H1 (cell line): ENCODE results near the gene CSRP1. TPM values are rescaled to one million over a fixed set of nuclear protein-coding genes. Genes with fewer than 3 reads are reported as not detected.

Experiments
- CTCF ChIA-PET: fragments of 300-600 bp; sonication (Branson Sonifier 250); formaldehyde crosslinking; loops from one replicate; lab custom pipeline; 2021; ENCODE audit not compliant: partially characterized antibody; lab: Charles Lee
- POLR2A ChIA-PET: fragments of 300-600 bp; sonication (Branson Sonifier 250); formaldehyde crosslinking; loops from one replicate; lab custom pipeline; 2021; ENCODE audit warnings: inconsistent platforms; ENCODE audit not compliant: partially characterized antibody; lab: Charles Lee
- DNase-seq, 2 experiments: peaks; one replicate each; pipeline versions ENCODE4 v3.0.0 to v3.0.0-alpha.2; 2010 to 2022; ENCODE audit warnings: low spot score in 2 of 2, low read depth in 1 of 2, mixed read lengths in 1 of 2
- FAIRE-seq: peaks from 2 replicates; lab custom pipeline; 2011; peaks lifted over from hg19 to GRCh38; lab: Jason Lieb, UNC
- H2AFZ ChIP-seq: 2 replicates; pipeline ENCODE4 v1.8.1; 2012; ENCODE audit warnings: low read length, inconsistent platforms
- H2AK5ac ChIP-seq: 2 replicates; pipeline ENCODE4 v1.6.1; 2013; ENCODE audit warnings: low read depth, low read length
- H2BK120ac ChIP-seq: replicated peaks from 2 replicates; pipeline ENCODE3; 2013; ENCODE audit warnings: low read depth, low read length, inconsistent platforms
- H2BK12ac ChIP-seq: 2 replicates; pipeline ENCODE4 v1.6.1; 2013; ENCODE audit warnings: low read depth, low read length
- H2BK15ac ChIP-seq: 2 replicates; pipeline ENCODE4 v1.6.1; 2013; ENCODE audit warnings: low read length
- H2BK20ac ChIP-seq: 2 replicates; pipeline ENCODE4 v1.6.1; 2013; ENCODE audit warnings: low read length
- H2BK5ac ChIP-seq: 2 replicates; pipeline ENCODE4 v1.6.1; 2013; ENCODE audit warnings: low read depth, low read length
- H3K14ac ChIP-seq: 2 replicates; pipeline ENCODE4 v1.6.1; 2013; ENCODE audit warnings: inconsistent platforms; ENCODE audit not compliant: insufficient read length
- H3K18ac ChIP-seq: 2 replicates; pipeline ENCODE4 v1.6.1; 2013; ENCODE audit warnings: low read length; ENCODE audit errors: extremely low read depth
- H3K23ac ChIP-seq: 2 replicates; pipeline ENCODE4 v1.6.1; 2013; ENCODE audit warnings: inconsistent platforms; ENCODE audit not compliant: insufficient read length
- H3K23me2 ChIP-seq: 2 replicates; pipeline ENCODE4 v1.6.1; 2013; ENCODE audit warnings: low read depth, low read length
- H3K27ac ChIP-seq: 2 replicates; pipeline ENCODE4 v1.6.1; 2011; ENCODE audit warnings: low read depth, low read length, inconsistent platforms
- H3K27me3 ChIP-seq, 4 experiments: replicated peaks in 1 of 4; 1 replicate in 1 of 4; 2 replicates in 3 of 4; pipeline versions ENCODE4 v1.6.1 to v1.8.1; 2011 to 2013; ENCODE audit warnings: low read length in 3 of 4, mild to moderate bottlenecking in 3 of 4, inconsistent platforms in 2 of 4, mixed read lengths in 2 of 4, moderate library complexity in 1 of 4; ENCODE audit not compliant: control insufficient read depth in 3 of 4, insufficient read depth in 3 of 4; ENCODE audit errors: extremely low read depth in 1 of 4
- H3K36me3 ChIP-seq, 4 experiments: 2 replicates each; pipeline versions ENCODE4 v1.6.1 to v1.8.1; 2011 to 2013; ENCODE audit warnings: mild to moderate bottlenecking in 4 of 4, low read length in 3 of 4, moderate library complexity in 2 of 4, control low read depth in 1 of 4, inconsistent platforms in 1 of 4; ENCODE audit not compliant: insufficient read depth in 4 of 4, control insufficient read depth in 2 of 4
- H3K4ac ChIP-seq: replicated peaks from 2 replicates; pipeline ENCODE3; 2013; ENCODE audit warnings: low read length, low read depth, mixed read lengths, inconsistent platforms; ENCODE audit not compliant: insufficient read length
- H3K4me1 ChIP-seq, 4 experiments: replicated peaks in 1 of 4; 1 replicate in 1 of 4; 2 replicates in 3 of 4; pipeline versions ENCODE4 v1.6.1 to v1.8.1; 2011 to 2013; ENCODE audit warnings: low read length in 3 of 4, inconsistent platforms in 2 of 4, mixed read lengths in 1 of 4; ENCODE audit not compliant: insufficient read depth in 4 of 4, control insufficient read depth in 3 of 4
- H3K4me2 ChIP-seq, 2 experiments: 2 replicates each; pipeline versions ENCODE4 v1.6.1 to v1.8.1; 2011 to 2013; ENCODE audit warnings: low read depth in 2 of 2, low read length in 2 of 2, control low read depth in 1 of 2, inconsistent platforms in 1 of 2, mild to moderate bottlenecking in 1 of 2; ENCODE audit not compliant: insufficient read depth in 1 of 2
- H3K4me3 ChIP-seq, 4 experiments: fragments of 200-600, 300-600 bp in 1 of 4; sonication (generic), shearing (Covaris generic), sonication (Bioruptor Twin) in 1 of 4; 2 replicates each; pipeline versions ENCODE4 v1.5.1 to v1.8.1; 2011 to 2016; ENCODE audit warnings: low read length in 4 of 4, low read depth in 3 of 4, control low read depth in 2 of 4, inconsistent platforms in 2 of 4, mild to moderate bottlenecking in 2 of 4, mixed read lengths in 1 of 4, moderate library complexity in 1 of 4; ENCODE audit not compliant: insufficient read depth in 2 of 4; ENCODE audit errors: extremely low read depth in 1 of 4
- H3K56ac ChIP-seq: replicated peaks from 2 replicates; pipeline ENCODE3; 2013; ENCODE audit warnings: low read depth, mild to moderate bottlenecking, mixed read lengths, low read length, inconsistent platforms; ENCODE audit not compliant: insufficient read length
- H3K79me1 ChIP-seq: 2 replicates; pipeline ENCODE4 v1.6.1; 2013; ENCODE audit warnings: low read depth, low read length, control low read depth
- H3K79me2 ChIP-seq, 2 experiments: 2 replicates each; pipeline versions ENCODE4 v1.6.1 to v1.8.1; 2012 to 2013; ENCODE audit warnings: low read length in 2 of 2, mild to moderate bottlenecking in 2 of 2, inconsistent platforms in 1 of 2; ENCODE audit not compliant: insufficient read depth in 2 of 2, control insufficient read depth in 1 of 2
- H3K9ac ChIP-seq, 4 experiments: replicated peaks in 1 of 4; 1 replicate in 1 of 4; 2 replicates in 3 of 4; pipeline versions ENCODE4 v1.6.1 to v1.8.1; 2011 to 2013; ENCODE audit warnings: low read depth in 3 of 4, low read length in 3 of 4, control low read depth in 2 of 4, mild to moderate bottlenecking in 2 of 4, moderate library complexity in 2 of 4, inconsistent platforms in 1 of 4; ENCODE audit errors: extremely low read depth in 1 of 4
- H3K9me3 ChIP-seq, 2 experiments: 2 replicates each; pipeline versions ENCODE4 v1.6.1 to v1.8.1; 2012 to 2013; ENCODE audit warnings: mild to moderate bottlenecking in 2 of 2, moderate library complexity in 2 of 2, control low read depth in 1 of 2, inconsistent platforms in 1 of 2, low read depth in 1 of 2, low read length in 1 of 2, mixed read lengths in 1 of 2; ENCODE audit not compliant: insufficient read depth in 2 of 2
- H4K20me1 ChIP-seq, 2 experiments: replicated peaks in 1 of 2; 2 replicates each; pipeline versions ENCODE3 to v1.8.1; 2011 to 2013; ENCODE audit warnings: inconsistent platforms in 2 of 2, low read length in 2 of 2, mild to moderate bottlenecking in 1 of 2; ENCODE audit not compliant: insufficient read depth in 2 of 2, control insufficient read depth in 1 of 2
- H4K5ac ChIP-seq: 2 replicates; pipeline ENCODE4 v1.6.1; 2013; ENCODE audit warnings: low read length, low read depth, mixed read lengths, inconsistent platforms; ENCODE audit not compliant: insufficient read length
- H4K8ac ChIP-seq: 2 replicates; pipeline ENCODE4 v1.8.0; 2013; ENCODE audit warnings: mild to moderate bottlenecking, moderate library complexity, low read length, inconsistent platforms; ENCODE audit not compliant: insufficient read depth; ENCODE audit errors: extremely low read depth
- H4K91ac ChIP-seq: replicated peaks from 2 replicates; pipeline ENCODE3; 2013; ENCODE audit warnings: low read length, mixed read lengths, inconsistent platforms; ENCODE audit not compliant: insufficient read length
- ATF2 ChIP-seq: IDR thresholded peaks from 2 replicates; pipeline ENCODE4 v1.6.1; 2012; ENCODE audit warnings: low read length, inconsistent platforms
- BACH1 ChIP-seq: IDR thresholded peaks from 2 replicates; pipeline ENCODE4 v1.6.1; 2012; ENCODE audit warnings: low read length, improper control_type of control experiment
- CBX5 ChIP-seq: fragments of 300-800, 300-1000 bp; sonication (generic); IDR thresholded peaks from 2 replicates; pipeline ENCODE4 v1.7.1; 2016; ENCODE audit warnings: antibody characterized with exemption, low read length, low read depth
- CEBPB ChIP-seq: IDR thresholded peaks from 2 replicates; pipeline ENCODE4 v1.6.1; 2012; ENCODE audit warnings: low read depth, low read length
- CREB1 ChIP-seq: IDR thresholded peaks from 2 replicates; pipeline ENCODE4 v1.6.1; 2012; ENCODE audit warnings: inconsistent platforms
- EP300 ChIP-seq, 2 experiments: IDR thresholded peaks; 1 replicate in 1 of 2; 2 replicates in 1 of 2; pipeline ENCODE4 v1.6.1; 2011 to 2012; ENCODE audit warnings: low read depth in 2 of 2, low read length in 2 of 2, mild to moderate bottlenecking in 2 of 2, borderline replicate concordance in 1 of 2, inconsistent platforms in 1 of 2, moderate library complexity in 1 of 2
- JUND ChIP-seq: IDR thresholded peaks from 2 replicates; pipeline ENCODE4 v1.6.1; 2011; ENCODE audit warnings: mild to moderate bottlenecking, improper control_type of control experiment, low read length
- MAFK ChIP-seq: IDR thresholded peaks from 2 replicates; pipeline ENCODE4 v1.6.1; 2012; ENCODE audit warnings: low read depth, mild to moderate bottlenecking, improper control_type of control experiment, low read length
- PHF8 ChIP-seq: fragments of 200-600 bp; sonication (generic); conservative IDR thresholded peaks from 2 replicates; pipeline ENCODE4 v1.7.1; 2012; ENCODE audit warnings: low read depth, mild to moderate bottlenecking, inconsistent platforms, low read length, moderate library complexity
- RBBP5 ChIP-seq: IDR thresholded peaks from 2 replicates; pipeline ENCODE4 v1.7.1; 2012; ENCODE audit warnings: low read depth, mild to moderate bottlenecking, inconsistent platforms, low read length, moderate library complexity, borderline replicate concordance
- SIN3A ChIP-seq, 2 experiments: IDR thresholded peaks in 1 of 2; conservative IDR thresholded peaks in 1 of 2; 2 replicates each; pipeline ENCODE4 v1.6.1; 2011 to 2012; ENCODE audit warnings: low read length in 2 of 2, improper control_type of control experiment in 1 of 2, low read depth in 1 of 2, mild to moderate bottlenecking in 1 of 2
- TCF12 ChIP-seq: IDR thresholded peaks from 2 replicates; pipeline ENCODE4 v1.6.1; 2011; ENCODE audit warnings: low read depth, mild to moderate bottlenecking, low read length
- WGBS, 2 experiments: shearing (Covaris generic) in 1 of 2; methylation state at CpG; one replicate each; pipeline versions ENCODE4 v1.1.6 to v1.1.7; 2013 to 2015; ENCODE audit warnings: low lambda C conversion rate in 2 of 2, mixed read lengths in 2 of 2, inconsistent platforms in 1 of 2, low coverage in 1 of 2, missing lambda C conversion rate in 1 of 2; ENCODE audit not compliant: insufficient replicate concordance in 2 of 2, insufficient coverage in 1 of 2, insufficient read length in 1 of 2; ENCODE audit errors: extremely low coverage in 1 of 2, missing lambda C conversion rate in 1 of 2; 5-methylcytosine and 5-hydroxymethylcytosine counted together
- polyA plus RNA-seq, 7 experiments: library from polyadenylated mRNA; depleted of rRNA in 3 of 7; stranded (reverse) in 5 of 7; unstranded in 2 of 7; fragments of >200 nt in 5 of 7; fragments of 200-250 nt in 2 of 7; gene quantifications; 1 replicate in 5 of 7; 2 replicates in 1 of 7; 4 replicates in 1 of 7; pipeline versions ENCODE4 v1.2.1 to v1.2.3, GENCODE V29; 2011 to 2013; ENCODE audit warnings: missing spikeins in 2 of 7, mixed read lengths in 2 of 7
- total RNA-seq: library from RNA; stranded (reverse); fragmentation: NEBNext Ultra II Directional; extraction: Animal tissue kit (Norgen Biotek cat#: 25700); gene quantifications from 2 replicates; pipeline ENCODE4 v1.2.1, GENCODE V29; 2021

CSRP1 gene
- total and polyA plus RNA-seq, 2 of the 8 experiments (the other 6 are each of a cell fraction or from before 2014, with no cell fraction given) = 14.2 to 22.3 TPM

- no peak overlapping the region for H4K91ac ChIP-seq
- H3K14ac ChIP-seq = no peak overlapping the region
- H4K5ac ChIP-seq = no peak overlapping the region
- H3K79me2 ChIP-seq = no peaks in the 10 kb centered on the region
- H3K9me3 ChIP-seq = no peaks in the 10 kb centered on the region
- peak overlapping the region in 1 of 2 experiments; percentile 70; a peak in 1 of 4 replicates for H3K4me2 ChIP-seq
- 0 out of 2 replicates have a peak overlapping the region, but pooled peaks have one; percentile 28 for H2AK5ac ChIP-seq
- H3K27me3 ChIP-seq = peaks cover 3 to 33% (median 21%) of the 10 kb centered on the region in 4 experiments
- no peaks in the 10 kb centered on the region for H3K36me3 ChIP-seq
- H3K27ac ChIP-seq = no peak overlapping the region
- H3K18ac ChIP-seq = peak overlapping the region; percentile 66; the same call in 1 of the 2 replicates
- peak overlapping the region; percentile 96; the same call in 1 of the 2 replicates for H2BK12ac ChIP-seq
- peaks cover 8% of the 10 kb centered on the region for H3K23me2 ChIP-seq
- H4K20me1 ChIP-seq = no peaks in the 10 kb centered on the region
- H3K9ac ChIP-seq = no peak overlapping the region
- DNase-seq = no peak
- no peak for FAIRE-seq
- no peak overlapping the region for H3K4me3 ChIP-seq
- no peak overlapping the region for H2AFZ ChIP-seq
- CTCF ChIA-PET = interaction anchor here (0.7 to 27.5 kb wide), 11 partner anchors 11 to 378 kb away, joined by 3 to 929 read pairs (median 3); partner anchors contain the start of gene NAV1
- H2BK20ac ChIP-seq = no peak overlapping the region
- no peak overlapping the region for H3K23ac ChIP-seq
- WGBS, 2 experiments = 48% methylated on average over 4 of the region's 4 CpGs; no CpG with 5 or more reads in 1 of the 2 experiments
- H2BK120ac ChIP-seq = no peak overlapping the region
- peaks cover 13 to 29% (median 19%) of the 10 kb centered on the region in 4 experiments for H3K4me1 ChIP-seq
- H3K4ac ChIP-seq = no peak overlapping the region
- no peak overlapping the region for H3K56ac ChIP-seq
- no peak overlapping the region for H2BK5ac ChIP-seq
- POLR2A ChIA-PET = interaction anchor here (1.4 kb wide), 1 partner anchor 9 kb away, joined by 3 read pairs; no protein-coding TSS in a partner anchor
- no peak overlapping the region for H4K8ac ChIP-seq
- H3K79me1 ChIP-seq = no peaks in the 10 kb centered on the region
- peak overlapping the region; percentile 88; the same call in 1 of the 2 replicates for H2BK15ac ChIP-seq
- TF ChIP-seq EP300 (IDR thresholded peaks at IDR 0.05; ENCODE audit: borderline replicate concordance in 1 of 2, low read depth in 2 of 2, low read length in 2 of 2) (no peak), CEBPB (no peak), JUND (no peak), BACH1 (no peak), SIN3A (conservative IDR thresholded peaks at IDR 0.05 in 1 of 2, IDR thresholded peaks at IDR 0.05 in 1 of 2; ENCODE audit: low read depth in 1 of 2, low read length in 2 of 2) (no peak), CREB1 (no peak), TCF12 (no peak), RBBP5 (no peak), ATF2 (no peak), PHF8 (no peak), MAFK (no peak), CBX5 (no peak)
Observed at GRCh38 chr1:201505503-201505890, 1.4 kb downstream of the CSRP1 start.
